Endothelial cell of umbilical vein (primary cell): ENCODE results near the gene ZNF491. TPM values are rescaled to one million over a fixed set of nuclear protein-coding genes. Genes with fewer than 3 reads are reported as not detected.
A peak's percentile ranks its signal among the peaks of the same experiment; 100 is the strongest.

Experiments
- BruUV-seq: library from RNA; stranded (reverse); fragments of 400-500 nt; replicated peaks from 2 replicates; lab custom pipeline; 2021; lab: Mats Ljungman, UMichigan
- CTCF ChIA-PET: fragments of 300-600, 350-600 bp; sonication (Branson Sonifier 250); formaldehyde crosslinking; loops from one replicate; lab custom pipeline; 2021; ENCODE audit warnings: antibody characterized with exemption, inconsistent platforms; lab: Charles Lee
- POLR2A ChIA-PET: fragments of 300-600, 350-600 bp; sonication (Branson Sonifier 250); formaldehyde crosslinking; loops from one replicate; lab custom pipeline; 2021; ENCODE audit warnings: antibody characterized with exemption, inconsistent platforms; lab: Charles Lee
- DNase-seq: peaks from one replicate; pipeline ENCODE4 v3.0.0-alpha.2; 2011; ENCODE audit warnings: low read depth, low spot score
- FAIRE-seq: peaks from 2 replicates; lab custom pipeline; 2011; peaks lifted over from hg19 to GRCh38; lab: Jason Lieb, UNC
- H2AFZ ChIP-seq: 2 replicates; pipeline ENCODE4 v1.6.0; 2012; ENCODE audit warnings: low read depth, low read length, control low read depth, inconsistent platforms
- H3K27ac ChIP-seq: 2 replicates; pipeline ENCODE4 v1.5.1; 2011; ENCODE audit warnings: low read depth, mild to moderate bottlenecking, control low read depth, low read length, moderate library complexity; ENCODE audit not compliant: insufficient read depth
- H3K27me3 ChIP-seq, 2 experiments: 2 replicates each; pipeline versions ENCODE4 v1.6.0 to v1.6.1; 2011; ENCODE audit warnings: low read length in 2 of 2, mixed read lengths in 1 of 2; ENCODE audit not compliant: control insufficient read depth in 2 of 2, insufficient read depth in 2 of 2
- H3K36me3 ChIP-seq, 2 experiments: 2 replicates in 1 of 2; 3 replicates in 1 of 2; pipeline ENCODE4 v1.5.1; 2011; ENCODE audit warnings: low read length in 2 of 2, mild to moderate bottlenecking in 1 of 2, moderate library complexity in 1 of 2; ENCODE audit not compliant: control insufficient read depth in 2 of 2, insufficient read depth in 2 of 2; ENCODE audit errors: extremely low read depth in 1 of 2
- H3K4me1 ChIP-seq: 3 replicates; pipeline ENCODE4 v1.5.1; 2011; ENCODE audit warnings: mild to moderate bottlenecking, low read length; ENCODE audit not compliant: control insufficient read depth, insufficient read depth; ENCODE audit errors: extremely low read depth
- H3K4me2 ChIP-seq: 2 replicates; pipeline ENCODE4 v1.6.1; 2011; ENCODE audit warnings: low read length, control low read depth, mixed read lengths; ENCODE audit not compliant: insufficient read depth
- H3K4me3 ChIP-seq, 3 experiments: fragments of 200-600 bp in 1 of 3; sonication (generic), shearing (Covaris generic) in 1 of 3; replicated peaks in 1 of 3; 2 replicates each; pipeline ENCODE4 v1.5.1; 2011 to 2016; ENCODE audit warnings: control low read depth in 3 of 3, low read length in 3 of 3, mild to moderate bottlenecking in 2 of 3, inconsistent platforms in 1 of 3, low read depth in 1 of 3, moderate library complexity in 1 of 3; ENCODE audit not compliant: insufficient read depth in 1 of 3
- H3K79me2 ChIP-seq: 2 replicates; pipeline ENCODE4 v1.6.0; 2012; ENCODE audit warnings: low read length, inconsistent platforms; ENCODE audit not compliant: control insufficient read depth, insufficient read depth
- H3K9ac ChIP-seq: replicated peaks from 2 replicates; pipeline ENCODE3; 2011; ENCODE audit warnings: low read length, control low read depth; ENCODE audit not compliant: insufficient read depth; ENCODE audit errors: extremely low read depth
- H3K9me1 ChIP-seq: replicated peaks from 3 replicates; pipeline ENCODE4 v1.6.0; 2011; ENCODE audit warnings: mild to moderate bottlenecking, low read length; ENCODE audit not compliant: control insufficient read depth, insufficient read depth; ENCODE audit errors: extremely low read depth
- H3K9me3 ChIP-seq: replicated peaks from 2 replicates; pipeline ENCODE4 v1.5.1; 2012; ENCODE audit warnings: low read length, inconsistent platforms; ENCODE audit not compliant: control insufficient read depth, insufficient read depth
- H4K20me1 ChIP-seq: replicated peaks from 2 replicates; pipeline ENCODE3; 2011; ENCODE audit warnings: mild to moderate bottlenecking, low read length; ENCODE audit not compliant: control insufficient read depth, insufficient read depth; ENCODE audit errors: extremely low read depth
- EZH2 ChIP-seq: IDR thresholded peaks from 2 replicates; pipeline ENCODE4 v1.6.1; 2012; ENCODE audit warnings: borderline replicate concordance, low read depth, mild to moderate bottlenecking, moderate library complexity, low read length, inconsistent platforms; ENCODE audit not compliant: severe bottlenecking
- FOS ChIP-seq: IDR thresholded peaks from 2 replicates; pipeline ENCODE4 v1.6.1; 2011; ENCODE audit warnings: mild to moderate bottlenecking, low read length, moderate library complexity, borderline replicate concordance; ENCODE audit not compliant: insufficient read depth
- GATA2 ChIP-seq: IDR thresholded peaks from 2 replicates; pipeline ENCODE4 v1.7.0; 2011; ENCODE audit warnings: low read depth, mild to moderate bottlenecking, moderate library complexity, mixed read lengths, low read length; ENCODE audit not compliant: insufficient read length, insufficient read depth
- JUN ChIP-seq: IDR thresholded peaks from 2 replicates; pipeline ENCODE4 v1.6.1; 2011; ENCODE audit warnings: borderline replicate concordance, low read depth; ENCODE audit not compliant: insufficient read length, insufficient read depth
- MYC ChIP-seq: IDR thresholded peaks from one replicate; pipeline ENCODE4 v1.6.1; 2011; ENCODE audit warnings: mild to moderate bottlenecking, low read depth, low read length
- POLR2A ChIP-seq: IDR thresholded peaks from 2 replicates; pipeline ENCODE4 v1.6.1; 2012; ENCODE audit warnings: low read depth, mild to moderate bottlenecking, control low read depth, low read length
- POLR2AphosphoS5 ChIP-seq: IDR thresholded peaks from 2 replicates; pipeline ENCODE4 v1.6.1; 2012; ENCODE audit warnings: low read depth, mild to moderate bottlenecking, control low read depth, low read length, moderate library complexity; ENCODE audit not compliant: insufficient read depth
- dilution Hi-C: fragments of 300-500 bp; cut with MboI; formaldehyde crosslinking; loops from one replicate; pipeline ENCODE4 v1.15.0; 2019; ENCODE audit warnings: low sequenced_read_pairs; ENCODE audit not compliant: extremely low pct_ligation_motif_present
- intact Hi-C: fragments of 100-400 bp; cut with micrococcal nuclease; formaldehyde crosslinking; loops from one replicate; pipeline ENCODE4 v1.10.0; 2022
- polyA plus RNA-seq, 4 experiments: library from polyadenylated mRNA; depleted of rRNA in 3 of 4; stranded (reverse) in 3 of 4; unstranded in 1 of 4; fragments of >200 nt; gene quantifications; 2 replicates each; pipeline versions ENCODE4 v1.2.1 to v1.2.3, GENCODE V29; 2011 to 2012; ENCODE audit warnings: missing spikeins in 1 of 4
- total RNA-seq: library from RNA; stranded (reverse); gene quantifications from 2 replicates; pipeline ENCODE4 v1.2.3, GENCODE V29; 2021
- TF ChIP-seq, protein P1 (sequence below), 2 donors: IDR thresholded peaks; 1 replicate in 1 of 2; 2 replicates in 1 of 2; pipeline ENCODE4 v1.5.1; 2011; ENCODE audit warnings: low read length in 2 of 2, mild to moderate bottlenecking in 2 of 2, moderate library complexity in 2 of 2, control low read depth in 1 of 2, inconsistent platforms in 1 of 2, low read depth in 1 of 2; ENCODE audit not compliant: insufficient read depth in 1 of 2; ENCODE audit errors: extremely low read depth in 1 of 2
- TF ChIP-seq, protein P2 (sequence below): IDR thresholded peaks from 2 replicates; pipeline ENCODE4 v1.6.1; 2011; ENCODE audit not compliant: insufficient read depth, insufficient read length

Gene ZNF491
- total and polyA plus RNA-seq, 2 donors (not counting 3 experiments of a cell fraction or from before 2014, with no cell fraction given): 0.55 to 1.1 TPM

DNA sequence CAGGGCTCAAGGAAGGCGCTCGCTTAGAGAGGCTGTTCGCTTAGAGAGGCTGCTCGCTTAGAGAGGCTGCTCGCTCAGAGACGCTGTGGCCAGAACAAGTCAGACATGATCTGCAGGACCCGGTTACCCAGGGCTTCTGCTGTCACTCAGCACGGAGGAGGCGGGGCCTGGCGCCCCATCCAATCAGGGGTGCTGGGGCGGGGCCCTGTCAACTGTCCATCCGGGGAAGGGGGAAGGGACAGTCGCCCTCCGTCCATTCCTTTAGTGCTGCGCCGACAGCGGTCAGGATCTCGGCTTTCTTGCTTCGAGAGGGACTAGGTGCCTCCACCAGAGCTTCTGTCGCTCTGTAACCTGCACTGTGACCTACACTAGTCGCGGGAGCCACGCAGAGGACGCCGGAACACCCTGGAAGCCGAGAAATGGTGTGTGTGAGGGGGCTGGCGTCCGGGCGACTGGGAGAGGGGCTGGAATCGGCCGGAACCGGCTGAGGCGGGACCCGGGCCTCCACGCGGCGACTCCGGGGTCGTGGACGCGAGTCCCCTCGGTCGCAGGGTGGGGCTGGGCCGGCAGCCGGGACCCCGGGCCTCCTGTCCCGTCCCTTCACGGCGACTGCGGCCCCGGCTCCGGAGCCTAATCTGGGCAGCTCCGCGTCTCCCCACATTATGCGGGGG, 15.8 kb downstream of the ZNF491 start, which contains the start of gene ZNF440:
Gene ZNF440, plus strand, starts transcription at position 245 of the 671 bp plus-strand sequence. Its CDS starts 175 bp downstream, at position 420.
- BruUV-seq: TSS peak; percentile 52
- FAIRE-seq: peak; percentile 98
- DNase-seq: peak; percentile 95
- peaks cover 6% of the 10 kb centered on the region for H3K4me1 ChIP-seq
- no peaks in the 10 kb centered on the region for H3K36me3 ChIP-seq
- intact Hi-C loops (loop anchor here (2.0 to 5.0 kb wide), 3 partner anchors 75 to 328 kb away; partner anchors contain the start of genes ZNF20 and ZNF823), dilution Hi-C loops (no loop called here)
- peak within 1 kb of the TSS; percentile 73 for H3K9ac ChIP-seq
- H3K4me2 ChIP-seq: peak within 1 kb of the TSS; percentile 83
- H3K4me3 ChIP-seq: peak within 1 kb of the TSS; percentile 61 to 70 (median 69)
- no peaks in the 10 kb centered on the region for H3K9me3 ChIP-seq
- TF ChIP-seq JUN (no peak), EZH2 (no peak), GATA2 (no peak), POLR2A (peak; percentile 95), POLR2AphosphoS5 (peak; percentile 72), MYC (no peak), FOS (no peak)
- TF ChIP-seq, protein P1, sequence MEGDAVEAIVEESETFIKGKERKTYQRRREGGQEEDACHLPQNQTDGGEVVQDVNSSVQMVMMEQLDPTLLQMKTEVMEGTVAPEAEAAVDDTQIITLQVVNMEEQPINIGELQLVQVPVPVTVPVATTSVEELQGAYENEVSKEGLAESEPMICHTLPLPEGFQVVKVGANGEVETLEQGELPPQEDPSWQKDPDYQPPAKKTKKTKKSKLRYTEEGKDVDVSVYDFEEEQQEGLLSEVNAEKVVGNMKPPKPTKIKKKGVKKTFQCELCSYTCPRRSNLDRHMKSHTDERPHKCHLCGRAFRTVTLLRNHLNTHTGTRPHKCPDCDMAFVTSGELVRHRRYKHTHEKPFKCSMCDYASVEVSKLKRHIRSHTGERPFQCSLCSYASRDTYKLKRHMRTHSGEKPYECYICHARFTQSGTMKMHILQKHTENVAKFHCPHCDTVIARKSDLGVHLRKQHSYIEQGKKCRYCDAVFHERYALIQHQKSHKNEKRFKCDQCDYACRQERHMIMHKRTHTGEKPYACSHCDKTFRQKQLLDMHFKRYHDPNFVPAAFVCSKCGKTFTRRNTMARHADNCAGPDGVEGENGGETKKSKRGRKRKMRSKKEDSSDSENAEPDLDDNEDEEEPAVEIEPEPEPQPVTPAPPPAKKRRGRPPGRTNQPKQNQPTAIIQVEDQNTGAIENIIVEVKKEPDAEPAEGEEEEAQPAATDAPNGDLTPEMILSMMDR (IDR thresholded peaks at IDR 0.05; ENCODE audit: extremely low read depth in 1 of 2, insufficient read depth in 1 of 2, low read depth in 1 of 2, low read length in 2 of 2): no peak
- TF ChIP-seq, protein P2, sequence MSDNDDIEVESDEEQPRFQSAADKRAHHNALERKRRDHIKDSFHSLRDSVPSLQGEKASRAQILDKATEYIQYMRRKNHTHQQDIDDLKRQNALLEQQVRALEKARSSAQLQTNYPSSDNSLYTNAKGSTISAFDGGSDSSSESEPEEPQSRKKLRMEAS: no peak
- no peaks in the 10 kb centered on the region for H3K9me1 ChIP-seq
- ChIA-PET POLR2A (no interaction called here), CTCF (interaction anchor here (1.5 kb wide), 2 partner anchors 17 to 141 kb away, joined by 4 to 10 read pairs; no protein-coding TSS in a partner anchor)
- H3K79me2 ChIP-seq: no peaks in the 10 kb centered on the region
- H3K27me3 ChIP-seq: no peaks in the 10 kb centered on the region
- no peak within 1 kb of the TSS for H3K27ac ChIP-seq
- no peaks in the 10 kb centered on the region for H4K20me1 ChIP-seq
- peak within 1 kb of the TSS; percentile 93 for H2AFZ ChIP-seq
